Stimulated activated CD4-positive, alpha-beta T cell treated with anti-CD3 and anti-CD28 coated beads, TNF-alpha, amount 100 ng/mL, for 48 hours (primary cell): ENCODE measurements around the gene PLEKHA6.

Experiments
- DNase-seq, 3 donors: peaks; one replicate each; pipeline ENCODE4 v3.0.0-alpha.2; 2020; ENCODE audit warnings: low read depth in 3 of 3

Gene PLEKHA6

DNA sequence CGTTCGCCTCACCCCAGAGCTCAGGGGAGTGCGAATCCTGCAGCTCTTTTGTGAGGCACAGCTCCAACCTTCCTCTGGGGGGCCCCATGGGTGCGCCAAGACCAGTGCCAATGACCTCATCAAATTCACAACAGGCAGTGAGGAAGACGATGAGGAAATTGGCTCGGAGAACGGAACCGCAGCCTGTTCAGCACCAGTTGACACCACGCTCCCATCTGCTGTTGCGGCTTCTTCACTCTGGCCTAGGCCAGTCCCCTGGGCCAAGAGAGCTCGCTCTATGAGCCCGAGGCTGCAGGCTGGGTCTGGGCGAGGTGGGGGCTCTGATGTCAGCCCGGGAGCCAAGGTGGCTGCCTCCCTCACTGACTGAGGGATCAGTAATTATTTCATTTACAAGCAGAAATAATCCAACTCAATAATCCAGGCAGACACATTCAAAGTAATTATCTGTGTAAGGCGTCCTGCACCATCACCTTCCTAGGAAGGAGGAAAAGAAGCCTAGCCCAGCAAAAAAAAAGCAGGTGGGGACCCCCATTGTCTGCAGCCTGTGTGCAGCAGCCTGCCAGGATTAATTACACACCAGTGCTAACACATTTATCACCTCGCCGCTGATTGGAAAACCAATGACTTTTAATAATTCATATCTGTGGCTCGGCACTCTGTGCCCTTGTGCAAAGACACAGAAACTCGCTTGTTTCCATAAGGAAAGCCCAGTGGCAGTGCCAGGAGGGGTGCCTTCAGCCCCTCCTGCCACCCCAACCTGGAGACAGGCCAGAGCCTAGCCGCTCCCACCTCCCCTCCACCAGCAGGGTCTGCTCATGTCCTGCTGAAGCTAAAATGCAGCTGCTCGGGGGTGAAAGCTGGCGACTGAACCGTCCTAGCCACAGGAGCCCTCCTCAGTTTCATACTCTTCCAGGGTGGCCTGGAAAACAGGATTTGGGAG lies 1.9 kb downstream of the PLEKHA6 start:
- DNase-seq: no peak

DNA sequence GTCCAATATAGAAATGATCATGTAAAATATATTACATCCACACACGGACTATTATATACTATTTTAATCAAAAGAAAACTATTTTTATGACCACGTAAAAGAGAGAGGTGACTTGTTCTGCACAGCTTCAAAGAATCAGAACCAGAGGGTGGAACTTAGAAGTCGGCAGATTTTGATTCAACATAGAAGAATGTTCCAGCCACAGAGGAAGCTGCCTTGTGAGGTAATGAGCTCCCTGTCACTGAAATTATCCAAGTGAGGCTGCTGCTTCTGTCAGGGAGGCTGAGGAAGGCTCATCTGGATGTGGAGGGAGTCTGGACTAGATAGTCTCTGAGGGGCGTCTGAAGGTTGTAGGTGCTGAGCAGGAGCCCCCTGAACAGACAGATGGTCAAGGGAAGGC lies 2.7 kb downstream of the PLEKHA6 start:
- DNase-seq: no peak

DNA sequence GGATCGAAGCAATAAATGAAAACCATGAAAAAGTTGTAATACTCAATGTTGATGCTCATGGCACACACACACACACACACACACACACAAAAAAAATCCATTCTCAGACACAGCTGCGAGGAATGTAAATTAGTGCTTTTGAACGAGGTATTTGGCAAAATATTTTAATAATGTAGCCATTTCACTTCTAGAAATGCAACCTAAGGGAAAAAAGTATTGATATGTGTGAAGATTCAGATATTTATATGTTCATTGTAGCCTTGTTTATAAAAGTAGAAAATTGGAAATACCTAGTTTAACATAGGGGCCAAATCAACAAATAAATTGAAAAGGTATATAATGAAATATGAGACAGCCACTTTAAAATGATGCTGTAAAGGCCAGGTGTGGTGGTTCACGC lies 3.8 kb downstream of the PLEKHA6 start:
- no peak for DNase-seq

DNA sequence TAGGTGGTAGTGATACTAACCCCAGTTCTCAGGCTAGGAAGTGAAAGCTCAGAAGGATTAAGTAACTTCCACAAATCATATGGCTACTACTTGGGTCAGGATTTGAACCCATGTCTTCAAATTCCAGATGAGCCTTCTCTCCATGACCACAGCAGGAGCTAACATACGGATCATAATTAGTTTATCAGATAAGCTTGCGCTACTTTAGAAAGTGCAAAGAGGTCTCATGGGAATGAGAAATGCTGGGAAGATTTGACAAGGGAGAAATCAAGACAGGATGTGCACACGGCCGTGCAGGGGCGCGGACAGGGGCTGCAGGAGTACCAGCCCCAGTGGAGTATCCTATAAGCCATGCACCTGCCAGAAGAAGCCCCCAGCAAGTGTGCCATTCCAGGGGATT lies 5.2 kb downstream of the PLEKHA6 start:
- no peak for DNase-seq

DNA sequence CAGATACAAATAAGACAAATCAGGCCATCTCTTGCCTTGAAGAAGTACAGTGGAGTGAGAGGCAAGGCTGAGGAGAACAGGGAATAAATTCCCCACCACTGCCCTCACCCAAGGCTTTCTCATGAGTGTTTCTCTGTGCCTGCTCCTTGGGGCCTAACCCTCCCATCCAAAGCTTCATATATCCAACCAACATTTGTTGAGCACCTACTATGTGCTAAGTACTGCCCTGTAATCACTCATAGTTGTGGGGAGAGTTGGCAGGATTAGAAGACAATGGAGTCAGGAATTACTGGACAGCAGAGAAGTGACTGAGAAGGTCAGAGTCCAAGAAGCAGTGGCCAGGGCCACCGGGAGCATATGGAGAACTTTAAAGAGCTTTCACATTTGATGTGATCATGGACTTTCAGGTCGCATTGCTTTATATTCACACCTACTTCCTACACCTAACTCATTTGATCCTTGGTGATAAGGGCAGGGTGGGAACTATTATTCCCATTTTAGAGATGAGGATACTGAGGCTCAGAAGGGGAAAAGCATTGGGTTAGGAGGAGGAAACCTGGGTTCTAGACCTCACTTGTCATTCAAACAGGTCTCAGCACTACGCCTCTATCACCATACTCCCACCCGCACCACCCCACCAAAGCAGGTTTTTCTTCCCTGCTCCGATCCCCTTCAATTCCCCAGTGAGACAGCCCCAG lies 6.4 kb downstream of the PLEKHA6 start:
- DNase-seq: no peak

DNA sequence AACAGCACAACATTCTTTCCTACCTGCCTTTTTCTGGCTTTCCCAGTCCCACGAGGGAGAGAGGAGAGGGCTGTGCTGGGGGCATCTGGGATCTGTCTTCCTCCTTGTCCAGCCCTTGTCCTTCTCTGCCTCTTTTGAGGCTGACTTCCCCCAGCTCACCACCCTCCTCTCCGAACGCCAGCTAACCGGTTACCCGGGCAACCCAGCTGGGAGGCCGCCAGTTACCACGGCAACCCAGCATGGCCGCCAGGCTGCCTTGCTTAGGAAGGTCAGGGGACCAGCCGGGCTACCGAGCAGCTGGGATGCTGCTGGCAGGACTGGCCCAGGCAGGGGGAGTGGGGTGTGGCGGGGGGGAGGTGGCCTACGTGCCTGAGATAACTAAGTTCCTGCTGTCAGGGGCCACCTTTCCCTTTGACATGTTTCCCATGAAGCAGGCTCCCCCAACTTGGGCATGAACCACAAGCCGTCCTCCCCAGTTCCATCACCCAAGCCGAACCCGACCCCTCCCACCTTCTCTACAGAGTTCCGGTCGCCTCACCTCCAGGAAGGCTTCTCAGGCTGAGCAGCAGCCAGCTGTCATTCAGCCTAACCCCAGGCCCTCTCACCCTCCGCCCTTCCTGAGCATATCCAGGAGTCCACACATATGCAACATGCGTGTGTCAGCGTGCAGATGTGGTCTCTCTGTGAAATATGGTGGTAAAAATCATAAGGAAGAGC lies 8.7 kb downstream of the PLEKHA6 start:
- DNase-seq: no peak

DNA sequence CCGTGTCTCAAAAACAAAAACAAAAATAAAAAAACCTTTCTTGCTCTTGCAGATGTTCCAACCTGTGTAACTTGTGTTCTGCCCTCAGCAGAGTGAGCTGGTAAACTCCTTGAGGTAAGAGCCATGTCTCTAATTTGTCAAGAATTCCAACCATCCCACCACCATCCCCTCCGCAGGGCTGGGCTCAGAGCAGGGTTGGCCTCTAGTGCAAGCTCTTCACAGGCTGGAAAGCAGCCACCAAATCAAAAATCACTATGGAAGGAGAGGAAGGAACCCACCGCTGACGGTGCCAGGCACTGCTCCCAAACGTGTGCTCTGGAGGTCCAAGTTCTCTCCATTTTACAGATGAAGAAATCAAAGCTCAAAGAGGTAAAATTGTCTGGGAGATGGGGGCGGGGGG lies 9.4 kb downstream of the PLEKHA6 start:
- no peak for DNase-seq

DNA sequence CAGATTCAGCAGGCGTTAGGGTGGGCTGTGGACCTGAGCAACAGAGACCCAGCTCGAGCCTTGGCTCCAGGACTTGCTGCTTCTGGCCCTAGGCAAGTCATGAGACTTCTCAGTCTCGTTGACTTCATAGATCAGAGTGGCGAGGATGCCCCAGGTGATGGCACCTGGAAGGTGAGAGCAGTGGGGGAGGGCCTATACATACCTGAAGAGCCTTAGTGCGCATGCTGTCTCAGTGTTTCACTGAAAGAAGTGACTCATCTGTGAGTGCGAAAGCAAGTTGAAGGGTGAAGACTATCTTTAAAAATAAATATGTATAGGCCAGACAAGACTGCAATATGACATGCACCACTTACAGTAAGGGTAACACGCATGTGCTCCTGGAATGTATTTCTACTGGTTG lies 10.1 kb downstream of the PLEKHA6 start:
- no peak for DNase-seq

DNA sequence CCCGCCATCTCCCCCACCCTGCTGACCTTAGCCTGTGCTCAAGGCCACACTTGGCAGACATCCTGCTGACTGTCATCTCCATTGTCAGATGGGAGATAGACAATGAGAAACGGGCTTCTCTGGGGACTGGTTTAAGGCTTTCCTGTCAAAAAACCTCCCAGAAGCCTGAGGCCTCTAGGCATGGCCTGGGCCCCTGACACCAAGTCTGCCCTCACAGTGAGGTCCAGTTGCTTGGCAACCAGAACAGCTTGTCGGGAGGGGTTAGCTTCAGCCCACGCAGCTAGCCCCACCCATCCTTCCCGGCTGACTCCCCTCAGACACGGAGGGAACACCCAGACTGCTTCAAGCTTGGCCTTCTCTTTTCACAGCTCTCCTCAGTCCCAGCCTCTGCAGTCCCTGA lies 11.0 kb downstream of the PLEKHA6 start:
- no peak for DNase-seq

DNA sequence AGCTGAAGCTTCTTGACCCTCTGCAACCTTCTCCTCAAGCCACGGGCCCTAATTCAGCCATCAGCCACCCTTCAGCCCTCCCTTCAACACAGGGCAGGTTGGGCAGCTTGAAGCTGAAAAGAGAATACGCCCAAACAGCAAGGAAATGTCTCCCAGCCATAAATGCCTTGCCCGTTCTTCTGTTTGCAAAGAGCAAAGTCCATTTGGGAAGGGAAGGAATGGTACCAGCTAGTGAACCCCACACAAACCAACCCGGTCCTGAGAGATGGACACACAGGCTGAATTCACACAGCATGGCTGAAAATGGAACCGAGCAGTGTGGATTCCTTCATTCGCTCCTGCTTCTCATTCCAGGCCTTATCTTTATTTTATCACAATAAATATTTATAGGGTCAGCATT lies 11.5 kb downstream of the PLEKHA6 start:
- DNase-seq: no peak

DNA sequence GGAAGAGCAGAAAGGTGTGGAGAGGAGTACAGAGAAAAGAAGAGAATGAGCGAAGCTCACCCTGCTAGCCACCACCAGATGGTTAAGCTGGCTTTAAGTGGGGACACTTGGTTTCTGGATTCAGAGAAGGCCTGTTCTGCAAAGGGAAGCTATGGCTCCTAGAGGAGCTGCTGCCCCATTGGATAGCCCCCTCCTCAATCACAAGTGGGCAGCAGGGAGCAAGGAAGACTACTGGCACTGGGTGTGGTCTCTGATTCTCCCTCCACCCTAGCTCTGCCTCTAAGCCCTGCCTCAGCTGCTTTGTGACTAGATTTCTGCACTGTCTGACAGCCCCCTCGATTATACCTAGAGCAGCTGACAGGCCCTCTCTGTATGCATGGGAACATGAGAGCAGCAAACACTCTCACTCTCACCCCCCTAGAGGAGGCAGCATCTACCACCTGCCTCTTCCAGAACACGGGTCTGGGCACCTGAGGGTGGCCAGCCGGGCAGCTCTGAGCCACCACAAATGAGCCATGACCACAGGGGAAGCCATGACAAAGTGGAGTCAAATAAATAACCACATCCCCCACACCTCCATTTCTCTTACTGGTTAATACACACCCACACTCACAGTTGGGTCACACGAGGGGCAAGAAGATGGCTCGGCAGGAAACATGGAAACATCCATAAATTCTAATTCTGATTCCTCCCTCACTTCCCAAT lies 13.6 kb downstream of the PLEKHA6 start:
- DNase-seq: no peak

DNA sequence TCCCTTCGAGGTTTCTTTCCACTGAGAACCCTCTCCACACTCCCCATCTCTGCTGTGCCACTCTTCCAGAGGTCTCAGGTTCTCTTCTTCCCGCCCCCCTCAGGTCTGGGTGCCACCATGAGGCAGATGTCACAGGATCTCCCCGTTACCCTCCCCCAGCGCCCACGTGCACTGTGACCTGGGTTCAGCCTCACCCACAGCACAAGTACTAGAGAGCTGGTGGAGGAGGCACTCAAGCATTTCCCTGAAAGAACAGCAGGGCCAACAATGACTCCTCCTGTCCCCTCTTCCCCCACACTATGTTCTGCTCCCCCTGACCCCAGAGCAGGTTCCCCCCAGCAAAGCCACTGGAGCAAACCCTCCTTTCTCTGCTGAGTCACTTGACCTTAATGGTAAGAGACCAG lies 14.3 kb downstream of the PLEKHA6 start:
- DNase-seq: no peak

DNA sequence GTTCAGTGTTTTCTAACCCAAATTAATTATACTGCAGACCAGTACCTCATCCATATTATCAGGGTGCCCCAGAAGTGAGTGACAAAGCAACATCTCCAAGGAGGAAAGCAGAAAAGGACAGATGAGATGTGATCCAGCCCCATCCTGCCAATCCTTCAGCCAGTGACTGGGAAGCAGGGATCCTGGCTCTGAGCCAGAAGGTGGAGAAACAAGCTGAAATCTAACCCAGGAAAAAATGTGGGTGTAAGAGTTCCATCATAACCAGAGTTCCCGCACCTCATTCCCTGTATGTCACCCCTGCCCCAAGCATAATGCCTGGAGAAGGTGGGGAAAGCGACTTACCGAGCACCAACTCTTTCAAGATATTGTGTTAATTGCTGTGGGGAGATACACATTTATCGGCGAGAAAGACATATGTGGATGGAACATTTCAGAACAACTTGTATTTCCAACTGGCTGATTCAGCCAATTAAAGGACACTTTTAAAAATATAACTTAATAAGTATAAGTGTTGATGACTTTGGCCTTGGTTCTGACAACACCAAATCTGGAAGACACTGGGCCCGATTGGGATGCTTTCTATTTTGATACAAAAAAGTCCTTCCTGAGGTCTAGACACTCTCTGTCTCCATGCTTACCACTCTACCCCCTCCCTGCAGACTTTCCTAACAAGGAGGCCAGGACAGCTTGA lies 14.9 kb downstream of the PLEKHA6 start:
- no peak for DNase-seq

DNA sequence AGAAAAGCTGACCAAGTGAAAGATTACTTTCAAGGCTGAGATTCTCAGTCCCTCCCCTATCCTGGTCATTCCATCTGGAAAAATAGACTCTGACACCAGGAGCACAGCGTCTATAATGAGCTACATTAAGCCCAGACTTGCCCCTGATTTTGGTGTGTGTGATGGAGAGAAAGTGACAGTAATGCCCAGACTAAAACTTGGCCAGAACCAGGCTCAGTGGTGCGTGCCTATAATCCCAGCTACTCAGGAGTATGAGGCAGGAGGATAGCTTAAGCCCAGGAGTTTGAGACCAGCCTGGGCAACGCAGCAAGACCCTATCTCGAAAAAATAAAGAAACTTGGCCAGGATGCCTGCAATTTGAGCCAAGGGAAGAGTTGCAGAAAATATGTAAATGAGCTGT lies 15.9 kb downstream of the PLEKHA6 start:
- DNase-seq: no peak

DNA sequence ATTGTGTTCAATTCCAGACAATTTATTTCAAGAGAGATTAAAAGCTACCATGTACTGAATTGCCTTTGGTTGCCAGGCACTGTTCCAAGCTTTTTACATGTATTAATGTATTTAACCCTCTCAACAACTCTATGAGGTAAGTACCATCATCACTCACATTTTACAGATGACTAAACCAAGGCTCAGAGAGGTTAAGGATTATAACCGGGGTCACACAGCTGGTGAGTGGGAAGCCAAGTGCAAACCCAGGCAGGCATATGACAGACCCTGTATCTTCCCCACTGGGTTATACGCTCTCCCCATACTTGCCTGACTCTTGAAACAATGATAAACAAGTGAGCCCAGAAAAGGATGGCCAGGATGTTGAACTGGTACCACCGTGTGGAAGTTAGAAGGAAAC lies 16.5 kb downstream of the PLEKHA6 start:
- no peak for DNase-seq

DNA sequence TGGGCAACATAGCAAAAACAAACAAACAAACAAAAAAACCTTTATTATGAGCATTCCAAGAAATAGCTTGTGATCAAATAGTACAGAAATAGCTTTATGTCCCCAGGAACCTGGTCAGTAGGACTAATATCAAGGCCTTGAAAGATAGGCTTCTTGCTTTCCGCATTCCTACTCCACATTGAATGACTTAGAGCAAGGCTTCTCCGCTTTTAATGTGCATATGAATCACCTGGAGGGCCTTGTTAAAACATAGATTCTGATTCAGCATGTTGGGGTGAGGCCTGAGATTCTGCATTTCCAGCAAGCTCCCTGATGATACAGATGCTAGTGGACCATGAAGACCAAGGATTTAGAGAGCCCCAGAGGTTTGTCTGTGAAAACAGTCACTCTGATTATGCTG lies 17.4 kb downstream of the PLEKHA6 start:
- DNase-seq: no peak

DNA sequence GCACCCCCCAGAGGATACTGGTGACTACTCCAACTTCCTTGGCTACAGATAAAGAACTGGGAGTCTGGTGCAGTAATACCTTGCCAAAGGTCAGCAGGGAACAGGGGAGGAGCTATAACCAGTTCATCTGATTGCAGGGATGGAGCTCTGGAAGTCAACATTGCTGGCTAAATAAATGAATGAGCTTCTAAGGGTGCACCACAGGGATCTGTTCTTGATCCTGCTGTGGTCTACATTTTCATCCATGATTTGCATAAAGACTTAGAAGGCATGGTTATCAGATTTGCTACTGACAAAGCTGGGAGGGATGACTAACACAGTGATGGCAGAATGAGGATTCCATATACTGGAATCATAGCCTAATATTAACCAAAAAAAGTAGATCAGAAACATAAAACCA lies 18.3 kb downstream of the PLEKHA6 start:
- no peak for DNase-seq

DNA sequence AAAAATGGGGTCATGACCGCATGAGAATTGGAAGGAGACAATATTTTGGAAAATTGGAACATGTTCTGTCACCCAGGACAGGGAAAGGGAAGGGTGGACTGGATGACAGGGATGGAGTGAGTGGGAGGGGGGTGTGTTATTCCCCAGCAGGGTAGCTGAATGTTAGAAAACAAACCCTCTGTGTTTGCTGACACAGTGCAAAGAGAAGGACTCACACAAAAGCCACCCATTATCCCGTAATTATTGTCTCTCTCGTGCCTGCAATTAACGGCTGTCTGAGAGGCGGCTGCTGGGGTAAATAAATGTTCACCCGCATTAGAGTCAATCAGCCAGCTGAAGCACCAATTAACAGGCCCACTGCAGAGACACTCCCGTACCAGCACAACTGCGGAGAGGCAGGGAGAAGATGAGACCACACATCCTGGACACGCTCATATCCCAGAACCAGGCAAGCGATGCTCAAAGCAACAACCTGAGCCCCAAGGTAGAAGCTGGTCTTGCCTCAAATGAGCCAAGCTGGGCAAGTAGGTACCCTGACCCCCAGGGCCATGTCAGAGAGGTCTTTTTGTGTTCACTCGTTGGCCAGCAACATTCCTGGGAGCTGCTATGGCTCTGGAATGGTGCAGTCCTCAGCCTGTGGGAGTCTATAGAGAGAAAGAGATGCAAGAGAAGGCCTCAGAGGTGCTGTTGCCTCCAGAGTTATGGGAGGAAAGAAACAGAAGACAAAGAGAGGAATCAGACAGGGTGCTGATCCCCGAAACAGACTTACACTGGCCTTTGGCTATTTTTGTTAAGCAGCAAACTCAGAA lies 19.4 kb downstream of the PLEKHA6 start:
- DNase-seq: no peak

DNA sequence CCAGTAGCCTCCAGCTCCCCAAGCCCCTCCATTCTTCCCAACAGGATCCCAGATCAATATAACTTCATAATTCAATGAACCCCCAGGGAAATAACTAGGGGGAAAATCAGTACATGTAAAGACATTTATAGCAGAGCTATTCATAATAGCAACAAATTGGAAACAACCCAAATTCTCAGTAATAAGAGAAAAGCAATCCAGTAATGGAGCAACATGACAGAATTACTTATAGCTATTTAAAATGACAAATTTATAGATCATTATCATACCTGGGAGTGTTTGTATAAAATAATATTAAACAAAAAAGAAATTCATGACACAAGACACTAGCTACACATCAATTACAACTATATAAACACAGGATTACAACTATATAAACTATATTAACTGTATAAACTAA lies 20.2 kb downstream of the PLEKHA6 start:
- DNase-seq: no peak

DNA sequence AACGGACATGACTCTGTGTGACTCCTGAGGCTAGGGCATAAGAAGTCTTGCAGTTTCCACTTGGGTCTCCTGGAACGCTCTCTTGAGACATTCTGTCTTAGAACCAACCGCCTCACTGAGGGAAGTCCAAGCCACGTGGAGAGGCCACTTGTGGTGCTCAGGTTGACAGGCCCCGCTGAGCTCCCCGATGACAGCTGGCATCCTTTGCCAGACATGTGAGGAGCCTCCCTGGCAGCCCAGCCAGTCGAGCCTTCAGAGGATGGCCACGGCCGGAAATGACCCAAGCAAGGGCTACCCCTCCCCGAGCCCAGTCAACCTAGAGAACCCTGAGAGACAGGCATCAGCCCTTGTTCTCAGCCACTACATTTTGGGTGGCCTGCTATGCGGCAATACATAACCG lies 20.7 kb downstream of the PLEKHA6 start:
- no peak for DNase-seq

DNA sequence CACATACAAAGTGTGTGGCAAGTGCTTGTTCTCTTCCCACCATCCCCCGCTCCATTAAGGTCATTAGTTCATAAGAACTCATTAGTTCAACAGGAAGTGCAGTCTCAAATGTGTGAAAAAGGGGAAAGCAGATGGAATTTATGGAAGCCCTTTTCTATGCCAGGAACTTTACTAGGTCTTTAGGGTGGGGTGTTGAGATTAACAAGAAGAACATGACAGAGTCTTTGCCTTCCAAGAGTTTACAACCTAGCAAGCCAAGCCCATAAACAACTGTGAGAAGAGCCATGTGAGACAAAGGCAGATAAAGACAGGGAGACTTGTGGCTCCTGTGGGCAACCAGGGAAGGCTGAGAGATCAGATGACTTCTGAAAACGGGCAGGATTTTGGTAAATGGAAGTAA lies 21.4 kb downstream of the PLEKHA6 start:
- no peak for DNase-seq
